ENCODE results near the gene SUCO. TPM values are rescaled to one million over a fixed set of nuclear protein-coding genes. Genes with fewer than 3 reads are reported as not detected.
"Not testable (repeated sequence)": the region's sequence is repeated elsewhere in the genome, so short reads cannot be mapped to it uniquely, and the experiment has no call there.

Gene SUCO
- polyA plus RNA-seq, 3 donors from 2014 or later: 7.8 to 14.0 (median 8.2) TPM

- peaks cover 0 to 3% (median 0%) of the 10 kb centered on the region in 6 donors for H3K9me3 Mint-ChIP-seq
- peaks cover 3 to 19% of the 10 kb centered on the region in 2 donors for H3K4me1 Mint-ChIP-seq
- H3K27ac Mint-ChIP-seq: peak overlapping the region in 3 of 6 donors; percentile 55 to 88 (median 79)
- H3K36me3 Mint-ChIP-seq: peaks cover 32 to 48% (median 34%) of the 10 kb centered on the region in 3 donors
- H3K4me3 Mint-ChIP-seq: peak overlapping the region in 1 of 5 donors; percentile 62
- no peaks in the 10 kb centered on the region for H3K27me3 Mint-ChIP-seq (ENCODE audit: low read depth in 3 of 3)
- DNase-seq: no peak
These were observed 55.6 kb downstream of the SUCO start for GRCh38 chr1:172588296-172589291.

- Mint-ChIP-seq H3K36me3 (peaks cover 38 to 54% (median 41%) of the 10 kb centered on the region in 3 donors), H3K4me3 (no peak overlapping the region), H3K4me1 (peaks cover 7 to 24% of the 10 kb centered on the region in 2 donors), H3K27ac (peak overlapping the region in 2 of 6 donors; percentile 79 to 88), H3K27me3 (ENCODE audit: low read depth in 3 of 3) (no peaks in the 10 kb centered on the region), H3K9me3 (peaks cover 0 to 3% (median 0%) of the 10 kb centered on the region in 6 donors)
- DNase-seq: no peak
These were observed 56.6 kb downstream of the SUCO start for GRCh38 chr1:172589553-172589952.

- H3K27ac Mint-ChIP-seq; H3K27me3 Mint-ChIP-seq (ENCODE audit: low read depth in 3 of 3); H3K9me3 Mint-ChIP-seq; DNase-seq; H3K4me3 Mint-ChIP-seq: not testable (repeated sequence)
- H3K4me1 Mint-ChIP-seq: peaks cover 9 to 30% of the 10 kb centered on the region in 2 donors
- H3K36me3 Mint-ChIP-seq: peaks cover 43 to 72% (median 58%) of the 10 kb centered on the region in 3 donors
These were observed 58.5 kb downstream of the SUCO start for GRCh38 chr1:172591429-172591828.

GRCh38 chr1:172595066-172595465 lies 62.1 kb downstream of the SUCO start:
- not testable (repeated sequence) for H3K4me3 Mint-ChIP-seq; H3K27me3 Mint-ChIP-seq (ENCODE audit: low read depth in 3 of 3); H3K9me3 Mint-ChIP-seq; DNase-seq
- Mint-ChIP-seq H3K4me1 (peaks cover 6 to 19% of the 10 kb centered on the region in 2 donors), H3K36me3 (peaks cover 35 to 74% (median 60%) of the 10 kb centered on the region in 3 donors), H3K27ac (peak overlapping the region in 2 of 6 donors; percentile 57 to 58)

GRCh38 chr1:172596782-172597181 lies 63.8 kb downstream of the SUCO start:
- H3K4me1 Mint-ChIP-seq: peaks cover 6 to 19% of the 10 kb centered on the region in 2 donors
- not testable (repeated sequence) for H3K9me3 Mint-ChIP-seq; DNase-seq; H3K27ac Mint-ChIP-seq; H3K27me3 Mint-ChIP-seq (ENCODE audit: low read depth in 3 of 3); H3K4me3 Mint-ChIP-seq
- H3K36me3 Mint-ChIP-seq: peaks cover 37 to 59% (median 57%) of the 10 kb centered on the region in 3 donors

GRCh38 chr1:172599912-172600311 lies 67.0 kb downstream of the SUCO start:
- Mint-ChIP-seq H3K27ac (no peak overlapping the region), H3K4me3 (no peak overlapping the region), H3K9me3 (no peaks in the 10 kb centered on the region), H3K4me1 (peaks cover 2 to 6% of the 10 kb centered on the region in 2 donors), H3K27me3 (ENCODE audit: low read depth in 3 of 3) (no peaks in the 10 kb centered on the region), H3K36me3 (peaks cover 22 to 47% (median 40%) of the 10 kb centered on the region in 3 donors)
- no peak for DNase-seq

GRCh38 chr1:172600615-172601014 lies 67.7 kb downstream of the SUCO start:
- H3K9me3 Mint-ChIP-seq: no peaks in the 10 kb centered on the region
- peaks cover 2 to 5% of the 10 kb centered on the region in 2 donors for H3K4me1 Mint-ChIP-seq
- DNase-seq: no peak
- H3K27me3 Mint-ChIP-seq (ENCODE audit: low read depth in 3 of 3): no peaks in the 10 kb centered on the region
- H3K4me3 Mint-ChIP-seq: no peak overlapping the region
- peak overlapping the region in 2 of 6 donors; percentile 15 to 57 for H3K27ac Mint-ChIP-seq
- H3K36me3 Mint-ChIP-seq: peaks cover 22 to 43% (median 33%) of the 10 kb centered on the region in 3 donors

- Mint-ChIP-seq H3K4me3 (no peak overlapping the region), H3K27ac (peak overlapping the region in 1 of 6 donors; percentile 57), H3K4me1 (peaks cover 0 to under 1% of the 10 kb centered on the region in 2 donors), H3K27me3 (ENCODE audit: low read depth in 3 of 3) (no peaks in the 10 kb centered on the region), H3K36me3 (peaks cover 18 to 38% (median 28%) of the 10 kb centered on the region in 3 donors), H3K9me3 (no peaks in the 10 kb centered on the region)
- DNase-seq: no peak
These were observed 68.2 kb downstream of the SUCO start for GRCh38 chr1:172601046-172601630.

- Mint-ChIP-seq H3K9me3 (no peaks in the 10 kb centered on the region), H3K4me3 (no peak overlapping the region), H3K27ac (peak overlapping the region in 2 of 6 donors; percentile 12 to 46), H3K27me3 (ENCODE audit: low read depth in 3 of 3) (no peaks in the 10 kb centered on the region), H3K4me1 (no peaks in the 10 kb centered on the region), H3K36me3 (peaks cover 13 to 32% (median 22%) of the 10 kb centered on the region in 3 donors)
- DNase-seq: no peak
These were observed 69.8 kb downstream of the SUCO start for GRCh38 chr1:172602706-172603105.

- Mint-ChIP-seq H3K9me3 (no peaks in the 10 kb centered on the region), H3K36me3 (peaks cover 11 to 26% (median 20%) of the 10 kb centered on the region in 3 donors), H3K27ac (peak overlapping the region in 1 of 6 donors; percentile 28), H3K4me1 (no peaks in the 10 kb centered on the region), H3K27me3 (ENCODE audit: low read depth in 3 of 3) (no peaks in the 10 kb centered on the region), H3K4me3 (no peak overlapping the region)
- no peak for DNase-seq
These were observed 70.9 kb downstream of the SUCO start for GRCh38 chr1:172603816-172604215.

GRCh38 chr1:172605641-172606040 lies 72.7 kb downstream of the SUCO start:
- no peaks in the 10 kb centered on the region for H3K27me3 Mint-ChIP-seq (ENCODE audit: low read depth in 3 of 3)
- peaks cover 21 to 34% (median 34%) of the 10 kb centered on the region in 3 donors for H3K36me3 Mint-ChIP-seq
- no peak for DNase-seq
- H3K9me3 Mint-ChIP-seq: no peaks in the 10 kb centered on the region
- H3K27ac Mint-ChIP-seq: no peak overlapping the region
- H3K4me3 Mint-ChIP-seq: no peak overlapping the region
- H3K4me1 Mint-ChIP-seq: peaks cover 4 to 10% of the 10 kb centered on the region in 2 donors

- DNase-seq: no peak
- peaks cover 4 to 10% of the 10 kb centered on the region in 2 donors for H3K4me1 Mint-ChIP-seq
- H3K27me3 Mint-ChIP-seq (ENCODE audit: low read depth in 3 of 3): no peaks in the 10 kb centered on the region
- H3K27ac Mint-ChIP-seq: peak overlapping the region in 1 of 6 donors; percentile 25
- no peaks in the 10 kb centered on the region for H3K9me3 Mint-ChIP-seq
- peaks cover 22 to 38% (median 33%) of the 10 kb centered on the region in 3 donors for H3K36me3 Mint-ChIP-seq
- no peak overlapping the region for H3K4me3 Mint-ChIP-seq
These were observed 74.2 kb downstream of the SUCO start for GRCh38 chr1:172607145-172607544.

GRCh38 chr1:172608098-172608601 lies 75.2 kb downstream of the SUCO start:
- peak overlapping the region in 1 of 6 donors; percentile 45 for H3K27ac Mint-ChIP-seq
- no peak overlapping the region for H3K4me3 Mint-ChIP-seq
- H3K27me3 Mint-ChIP-seq (ENCODE audit: low read depth in 3 of 3): no peaks in the 10 kb centered on the region
- H3K4me1 Mint-ChIP-seq: peaks cover 4 to 10% of the 10 kb centered on the region in 2 donors
- no peak for DNase-seq
- H3K9me3 Mint-ChIP-seq: no peaks in the 10 kb centered on the region
- peaks cover 22 to 41% (median 25%) of the 10 kb centered on the region in 3 donors for H3K36me3 Mint-ChIP-seq
